ENCODE measurements around the gene ACOXL. TPM values are rescaled to one million over a fixed set of nuclear protein-coding genes. Genes with fewer than 3 reads are reported as not detected.
A peak's percentile ranks its signal among the peaks of the same experiment; 100 is the strongest.

The ACOXL gene
- total RNA-seq, 2 donors from 2014 or later = 0.52 TPM; not detected in 1

DNA sequence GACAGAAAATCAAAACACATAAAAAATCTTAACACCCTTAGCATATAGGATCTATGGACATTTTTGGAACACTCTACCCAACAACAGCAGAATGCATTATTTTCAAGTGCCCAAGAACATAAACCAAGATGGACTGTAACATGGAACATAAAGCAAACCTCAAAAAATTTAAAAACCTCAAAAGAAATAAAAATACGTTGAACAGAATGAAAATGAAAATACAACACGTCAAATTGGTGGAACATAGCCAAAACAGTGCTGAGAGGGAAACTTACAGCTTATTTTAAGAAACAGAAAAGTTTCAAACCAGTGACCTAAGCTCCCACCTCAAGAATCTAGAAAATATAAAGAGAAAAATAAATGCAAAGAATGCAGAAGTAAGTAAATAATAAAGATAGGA is 330.0 kb downstream of the ACOXL start:
- Histone ChIP-seq H3K4me3 (no peak overlapping the region), H3K4me1 (no peaks in the 10 kb centered on the region), H3K27ac (no peak overlapping the region), H3K36me3 (replicated peaks in 1 of 2; ENCODE audit: insufficient read depth in 1 of 2, low read depth in 2 of 2) (no peaks in the 10 kb centered on the region), H3K9me3 (no peaks in the 10 kb centered on the region), H3K27me3 (no peaks in the 10 kb centered on the region)
- ATAC-seq (no peak), DNase-seq (no peak)
- TF ChIP-seq POLR2A (IDR thresholded peaks at IDR 0.05) (no peak), CTCF (IDR thresholded peaks at IDR 0.05) (no peak)
- intact Hi-C loops (cut with DNase I) = no loop called here
- WGBS, 2 donors = 56 to 69% methylated on average over 2 of the region's 2 CpGs

DNA sequence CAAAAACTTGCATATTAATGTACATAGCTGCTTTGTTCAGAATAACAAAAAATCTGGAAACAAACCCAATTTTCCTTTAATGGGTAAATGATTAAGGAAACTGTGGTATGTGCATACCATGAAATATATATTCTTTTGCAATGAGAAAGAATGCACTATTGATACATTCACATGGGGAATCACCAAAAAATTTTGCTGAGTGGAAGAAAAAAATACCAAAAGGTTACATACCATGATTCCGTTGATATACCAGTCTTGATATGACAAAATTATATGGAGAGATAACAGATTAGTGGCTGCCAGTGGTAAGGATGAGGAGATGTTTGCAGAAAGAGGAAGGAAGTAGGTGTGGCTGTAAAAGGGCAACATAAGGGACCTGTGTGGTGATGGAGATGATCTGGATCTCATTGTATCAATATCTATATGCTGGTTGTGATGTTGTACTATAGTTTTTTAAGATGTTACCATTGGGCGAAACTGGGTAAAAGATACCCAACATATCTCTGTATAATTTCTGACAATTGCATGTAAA is 333.8 kb downstream of the ACOXL start:
- no peak for TF ChIP-seq POLR2A (IDR thresholded peaks at IDR 0.05)
- no peak for TF ChIP-seq CTCF (IDR thresholded peaks at IDR 0.05)
- no peaks in the 10 kb centered on the region for H3K27me3 ChIP-seq
- H3K36me3 ChIP-seq (replicated peaks in 1 of 2; ENCODE audit: insufficient read depth in 1 of 2, low read depth in 2 of 2) = no peaks in the 10 kb centered on the region
- intact Hi-C loops (cut with DNase I) = no loop called here
- H3K4me1 ChIP-seq = peaks cover 6% of the 10 kb centered on the region
- ATAC-seq = no peak
- DNase-seq = no peak
- H3K9me3 ChIP-seq = no peaks in the 10 kb centered on the region
- H3K4me3 ChIP-seq = no peak overlapping the region
- no peak overlapping the region for H3K27ac ChIP-seq
- 74 to 79% methylated on average over 2 of the region's 2 CpGs for WGBS, 2 donors

DNA sequence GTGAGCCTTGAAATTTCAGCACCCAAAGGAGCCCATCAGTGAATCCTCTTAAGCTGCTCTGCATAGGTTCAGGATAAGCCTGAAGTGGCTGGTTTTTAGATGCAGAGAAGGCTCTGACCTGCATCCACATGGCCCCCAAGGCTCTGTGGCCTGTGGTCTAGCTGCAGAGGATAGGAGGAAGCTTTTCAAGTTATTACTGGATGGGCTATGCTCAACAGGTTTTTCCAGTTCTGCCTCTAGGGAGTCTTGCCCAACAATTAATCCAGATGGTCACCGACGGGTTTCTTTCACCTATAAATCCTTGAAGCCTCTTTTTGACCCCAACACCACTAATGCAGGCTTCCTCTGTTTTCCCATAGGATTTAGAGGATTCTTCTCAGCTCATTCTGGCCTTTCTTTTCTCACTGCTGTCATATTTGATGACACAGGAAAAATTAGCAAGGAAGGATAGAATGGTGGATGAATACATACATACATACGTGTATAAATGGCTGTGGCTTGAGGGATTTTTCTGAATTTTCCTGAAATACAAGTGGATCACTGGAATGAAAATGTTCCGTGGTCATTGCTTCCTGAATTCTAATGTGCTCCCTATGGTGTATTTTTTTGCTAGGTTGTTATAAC is 336.2 kb downstream of the ACOXL start:
- Histone ChIP-seq H3K9me3 (no peaks in the 10 kb centered on the region), H3K4me1 (peaks cover 6% of the 10 kb centered on the region), H3K4me3 (no peak overlapping the region), H3K27me3 (no peaks in the 10 kb centered on the region), H3K27ac (no peak overlapping the region), H3K36me3 (replicated peaks in 1 of 2; ENCODE audit: insufficient read depth in 1 of 2, low read depth in 2 of 2) (no peaks in the 10 kb centered on the region)
- intact Hi-C loops (cut with DNase I) = no loop called here
- DNase-seq (peak in 3 of 4 donors; percentile 28 to 54 (median 52)), ATAC-seq (peak; percentile 70)
- TF ChIP-seq CTCF (IDR thresholded peaks at IDR 0.05) = no peak
- no peak for TF ChIP-seq POLR2A (IDR thresholded peaks at IDR 0.05)
- 42 to 51% methylated on average over 4 of the region's 4 CpGs for WGBS, 2 donors

GRCh38 chr2:111069722-111070121 is 337.3 kb downstream of the ACOXL start:
- Histone ChIP-seq H3K4me3 (no peak overlapping the region), H3K27me3 (no peaks in the 10 kb centered on the region), H3K36me3 (replicated peaks in 1 of 2; ENCODE audit: insufficient read depth in 1 of 2, low read depth in 2 of 2) (no peaks in the 10 kb centered on the region), H3K4me1 (peaks cover 6% of the 10 kb centered on the region), H3K9me3 (peaks cover 0 to 1% (median 0%) of the 10 kb centered on the region in 3 donors), H3K27ac (no peak overlapping the region)
- intact Hi-C loops (cut with DNase I) = no loop called here
- ATAC-seq (no peak), DNase-seq (no peak)
- WGBS, 2 donors = 81 to 92% methylated on average over 3 of the region's 3 CpGs
- TF ChIP-seq POLR2A (IDR thresholded peaks at IDR 0.05) = no peak
- no peak for TF ChIP-seq CTCF (IDR thresholded peaks at IDR 0.05)

Measured in body of pancreas (tissue), 4 donors.